Keratinocyte (primary cell): ENCODE measurements around the gene ANKRD27.

Source experiments
- EZH2 ChIP-seq: IDR thresholded peaks from one replicate; pipeline ENCODE4 v1.6.1; 2012; ENCODE audit warnings: inconsistent platforms, mild to moderate bottlenecking, low read length, moderate library complexity
- TF ChIP-seq, protein P1 (sequence below), 3 experiments: IDR thresholded peaks in 1 of 3; conservative IDR thresholded peaks in 1 of 3; optimal IDR thresholded peaks in 1 of 3; 2 replicates in 2 of 3; 3 replicates in 1 of 3; pipeline versions ENCODE3 to v1.5.1; 2011; ENCODE audit warnings: low read length in 3 of 3, mild to moderate bottlenecking in 3 of 3, moderate library complexity in 2 of 3, control low read depth in 1 of 3, inconsistent platforms in 1 of 3; ENCODE audit not compliant: insufficient read depth in 2 of 3; ENCODE audit errors: extremely low read depth in 1 of 3

DNA sequence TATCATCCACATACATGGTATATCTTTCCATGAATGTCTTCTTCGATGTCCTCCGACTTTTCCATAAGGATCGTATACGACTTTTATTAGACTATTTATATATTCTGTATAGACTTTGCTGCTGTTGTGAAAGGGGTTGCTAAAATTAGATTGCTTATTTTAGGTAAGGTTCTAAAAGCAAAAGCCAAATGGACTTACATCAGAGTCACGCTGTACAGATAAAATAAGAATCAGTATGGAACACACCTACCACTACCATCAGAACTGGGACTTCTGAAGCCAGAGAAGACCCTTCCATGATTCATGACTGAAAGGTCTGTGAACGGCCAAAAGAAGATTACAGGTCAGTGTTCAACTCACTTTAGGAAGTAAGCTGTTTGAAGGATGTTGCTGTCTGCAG is 8.9 kb downstream of the ANKRD27 start:
- TF ChIP-seq, protein P1, sequence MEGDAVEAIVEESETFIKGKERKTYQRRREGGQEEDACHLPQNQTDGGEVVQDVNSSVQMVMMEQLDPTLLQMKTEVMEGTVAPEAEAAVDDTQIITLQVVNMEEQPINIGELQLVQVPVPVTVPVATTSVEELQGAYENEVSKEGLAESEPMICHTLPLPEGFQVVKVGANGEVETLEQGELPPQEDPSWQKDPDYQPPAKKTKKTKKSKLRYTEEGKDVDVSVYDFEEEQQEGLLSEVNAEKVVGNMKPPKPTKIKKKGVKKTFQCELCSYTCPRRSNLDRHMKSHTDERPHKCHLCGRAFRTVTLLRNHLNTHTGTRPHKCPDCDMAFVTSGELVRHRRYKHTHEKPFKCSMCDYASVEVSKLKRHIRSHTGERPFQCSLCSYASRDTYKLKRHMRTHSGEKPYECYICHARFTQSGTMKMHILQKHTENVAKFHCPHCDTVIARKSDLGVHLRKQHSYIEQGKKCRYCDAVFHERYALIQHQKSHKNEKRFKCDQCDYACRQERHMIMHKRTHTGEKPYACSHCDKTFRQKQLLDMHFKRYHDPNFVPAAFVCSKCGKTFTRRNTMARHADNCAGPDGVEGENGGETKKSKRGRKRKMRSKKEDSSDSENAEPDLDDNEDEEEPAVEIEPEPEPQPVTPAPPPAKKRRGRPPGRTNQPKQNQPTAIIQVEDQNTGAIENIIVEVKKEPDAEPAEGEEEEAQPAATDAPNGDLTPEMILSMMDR (optimal IDR thresholded peaks at IDR 0.05 in 1 of 3, IDR thresholded peaks at IDR 0.05 in 1 of 3, conservative IDR thresholded peaks at IDR 0.05 in 1 of 3; ENCODE audit: extremely low read depth in 1 of 3, insufficient read depth in 2 of 3, low read length in 3 of 3), result no peak
- TF ChIP-seq EZH2, result no peak
